Stimulated activated CD8-positive, alpha-beta memory T cell treated with anti-CD3 and anti-CD28 coated beads, Interleukin-4, amount 100 ng/mL, for 48 hours (primary cell): Measurements from ENCODE around the gene IGFN1.

ENCODE experiments used
- DNase-seq: peaks from one replicate; pipeline ENCODE4 v3.0.0-alpha.2; 2020

The IGFN1 gene

DNA sequence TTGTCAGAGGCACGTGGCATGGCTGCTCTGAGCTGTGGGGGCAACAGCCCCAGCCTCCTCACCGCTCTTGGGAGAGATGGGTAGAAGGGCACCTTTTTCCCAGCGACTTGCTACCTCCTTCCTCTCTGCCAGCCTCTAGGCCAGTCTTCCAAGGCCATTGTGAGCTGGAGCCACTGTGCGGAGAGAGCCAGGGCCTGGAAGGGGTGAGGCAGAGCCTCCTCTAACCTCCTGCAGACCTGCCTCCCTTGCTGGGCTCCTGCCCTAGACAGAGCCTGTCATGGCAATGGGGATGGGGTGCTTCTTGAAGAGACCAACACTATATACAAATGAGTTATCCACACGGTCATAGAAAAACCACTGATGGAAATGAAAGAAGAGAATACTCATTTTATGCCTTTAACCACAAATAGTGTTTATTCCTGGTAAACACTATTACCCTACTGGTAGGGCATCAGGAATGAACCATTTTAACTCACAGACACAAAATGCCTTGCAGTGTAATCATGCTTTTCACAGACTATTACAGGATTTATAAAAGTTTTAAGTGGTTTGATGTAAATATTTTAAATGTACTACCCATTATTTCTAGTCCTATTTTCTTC lies 5.0 kb upstream of the IGFN1 start:
- DNase-seq, result no peak

DNA sequence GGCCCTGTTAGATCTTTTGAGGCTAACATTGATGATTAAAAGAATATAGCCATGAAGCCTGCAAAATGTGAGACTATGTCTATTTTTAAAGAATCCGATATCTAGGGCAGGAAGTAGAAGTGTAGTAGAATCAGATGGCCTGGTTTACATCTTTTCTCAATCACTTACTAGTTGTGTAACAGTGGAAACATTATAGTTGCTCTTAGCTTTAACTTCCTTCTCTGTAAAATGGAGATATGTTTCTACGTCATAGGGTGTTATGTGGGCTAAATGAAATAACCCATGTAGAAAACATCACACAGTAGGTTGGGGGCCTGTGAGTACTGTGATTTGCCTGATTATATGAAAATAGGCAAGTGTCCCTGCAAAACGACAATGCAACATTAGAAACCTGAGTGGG lies 4.4 kb upstream of the IGFN1 start:
- DNase-seq, result no peak

DNA sequence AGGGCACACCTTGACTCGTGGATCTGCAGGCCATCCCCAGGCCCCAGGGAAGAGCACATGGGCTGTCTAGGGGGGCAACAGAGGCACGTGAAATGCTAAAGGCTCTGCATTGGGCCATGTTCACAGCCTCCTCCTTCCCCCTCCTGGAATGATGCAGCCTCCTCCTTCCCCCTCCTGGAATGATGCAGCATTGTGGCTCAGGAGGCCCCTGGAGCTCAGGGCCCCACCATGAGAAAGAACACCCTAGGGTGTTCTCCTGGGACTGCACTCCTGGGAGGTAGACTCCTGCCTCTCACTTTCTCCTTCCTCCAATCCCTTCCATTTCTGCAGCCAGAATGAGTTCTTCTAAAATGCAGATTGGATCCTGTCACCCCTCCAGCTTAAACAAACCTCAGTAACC lies 1.5 kb upstream of the IGFN1 start:
- no peak for DNase-seq

DNA sequence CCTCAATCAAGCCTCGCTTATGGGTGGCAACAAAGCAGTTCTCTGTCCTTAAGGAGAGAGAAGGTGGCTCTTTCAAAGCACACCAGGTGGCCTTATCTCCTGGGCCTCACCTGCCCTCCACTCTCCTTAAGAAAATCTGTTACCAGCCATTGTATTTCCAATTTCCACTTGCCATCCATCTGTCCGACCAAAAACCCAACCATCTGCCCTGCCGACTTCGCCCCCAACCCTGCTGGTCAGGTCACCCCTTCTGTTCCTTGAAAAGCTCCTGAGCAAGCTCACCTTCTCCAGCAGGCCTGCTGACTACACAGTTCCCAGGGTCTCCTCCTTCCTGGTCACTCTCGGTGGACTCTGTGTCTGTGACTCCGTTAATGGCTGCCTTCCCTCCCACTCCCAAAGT lies 619 bp upstream of the IGFN1 start:
- DNase-seq, result no peak

DNA sequence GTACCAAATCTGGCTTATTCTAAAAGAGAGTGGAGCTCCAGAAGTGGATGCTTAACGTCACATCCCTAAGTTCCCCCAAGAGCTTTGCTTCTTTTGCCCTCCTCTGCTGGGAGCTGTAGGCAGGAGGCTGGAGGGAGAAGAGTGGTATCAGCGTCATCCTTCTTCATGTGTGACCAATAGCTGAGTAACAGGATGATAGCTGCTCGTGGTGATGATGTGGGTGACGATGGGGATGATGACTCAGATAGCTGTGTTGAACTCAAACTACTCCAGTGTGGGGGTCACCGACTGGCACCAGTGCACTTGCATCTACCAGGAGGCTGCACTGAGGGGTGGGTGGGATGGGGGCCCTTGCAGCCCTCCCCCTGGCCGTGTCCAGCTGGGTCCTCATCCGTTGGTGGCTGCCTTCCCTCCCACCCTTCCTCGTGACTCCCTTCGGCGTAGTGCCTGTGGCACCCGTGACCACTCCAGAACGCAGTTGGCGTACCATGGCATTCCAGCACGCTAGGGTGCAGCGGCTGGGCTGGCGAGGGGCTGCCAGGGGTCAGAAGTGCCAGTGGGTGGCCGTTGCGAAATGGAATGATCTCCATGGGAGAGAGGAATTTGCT lies 1.1 kb downstream of the IGFN1 start:
- peak; percentile 68 for DNase-seq

DNA sequence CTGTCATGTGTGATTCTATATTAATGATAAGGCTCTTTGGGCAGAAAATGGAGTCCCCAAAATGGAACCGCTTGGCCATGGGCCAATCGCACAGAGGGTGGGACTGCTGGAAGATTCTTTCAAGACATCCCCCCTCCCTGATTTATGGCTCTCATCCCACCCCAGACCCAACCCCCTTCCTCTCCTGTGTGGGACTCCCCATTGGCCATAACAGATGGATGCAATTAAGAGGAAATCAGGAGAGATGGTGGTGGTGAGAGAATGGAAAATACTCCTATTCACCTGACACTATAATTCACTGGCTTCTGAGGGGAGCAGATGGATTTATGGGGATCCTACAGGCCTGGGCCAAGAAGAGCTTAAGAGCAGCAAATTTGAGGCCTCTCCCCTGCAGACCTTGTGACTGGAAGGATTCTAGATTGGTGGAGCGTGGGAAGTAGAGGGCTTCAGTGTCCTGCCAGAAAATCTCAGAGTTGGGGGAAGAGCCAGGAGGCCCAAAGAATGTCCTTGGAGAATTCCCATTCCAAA lies 1.7 kb downstream of the IGFN1 start:
- DNase-seq, result no peak

DNA sequence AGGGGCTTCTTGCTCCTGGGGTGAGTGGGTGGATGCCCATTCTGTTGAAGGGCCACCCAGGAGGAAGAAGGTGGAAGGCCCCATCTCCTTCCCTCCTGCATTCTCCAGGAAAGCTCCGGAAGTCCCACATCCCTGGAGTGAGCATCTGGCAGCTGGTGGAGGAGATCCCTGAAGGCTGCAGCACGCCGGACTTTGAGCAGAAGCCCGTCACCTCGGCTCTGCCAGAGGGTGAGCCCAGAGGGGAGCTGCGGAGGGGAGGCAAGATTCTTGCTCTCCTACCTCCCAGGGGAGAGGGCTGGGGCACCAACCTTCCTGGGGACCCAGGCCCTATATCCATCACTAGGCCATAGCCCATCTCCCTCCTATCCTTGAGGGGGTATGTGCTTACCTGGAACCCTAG lies 3.4 kb downstream of the IGFN1 start:
- DNase-seq, result no peak

DNA sequence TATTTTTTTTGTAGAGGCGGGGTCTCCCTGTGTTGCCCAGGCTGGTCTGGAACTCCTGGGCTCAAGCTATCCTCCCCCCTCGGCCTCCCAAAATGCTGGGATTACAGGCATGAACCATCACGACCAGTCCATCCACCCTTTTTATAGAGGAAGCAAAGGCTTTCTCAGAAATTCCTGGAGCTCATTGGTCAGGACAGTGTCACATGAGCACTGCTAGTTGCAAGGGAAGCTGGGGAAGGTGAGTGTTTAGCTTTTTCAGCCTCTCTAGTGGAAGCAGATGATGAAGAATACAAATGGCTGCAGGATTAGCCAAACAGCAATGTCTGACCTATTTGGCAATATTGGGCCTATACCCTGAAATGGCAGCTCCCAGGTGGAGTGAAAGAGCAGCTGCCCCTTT lies 8.0 kb downstream of the IGFN1 start:
- DNase-seq, result no peak

DNA sequence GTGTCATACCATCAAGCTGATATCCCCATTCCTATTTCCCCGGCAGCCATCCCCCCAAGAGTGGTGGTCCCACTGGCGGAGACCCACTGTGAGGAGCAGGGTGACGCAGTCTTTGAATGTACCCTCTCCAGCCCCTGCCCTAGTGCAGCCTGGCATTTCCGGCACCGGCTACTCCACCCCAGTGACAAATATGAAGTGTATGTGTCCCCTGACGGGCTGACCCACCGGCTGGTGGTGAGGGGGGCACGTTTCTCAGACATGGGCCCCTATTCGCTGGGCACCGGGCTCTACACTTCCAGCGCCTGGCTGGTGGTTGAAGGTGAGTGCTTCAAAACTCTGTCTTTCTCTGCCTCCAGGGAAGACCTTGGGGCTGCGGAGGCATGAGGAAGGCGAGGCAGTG lies 14.4 kb downstream of the IGFN1 start:
- DNase-seq, result no peak

DNA sequence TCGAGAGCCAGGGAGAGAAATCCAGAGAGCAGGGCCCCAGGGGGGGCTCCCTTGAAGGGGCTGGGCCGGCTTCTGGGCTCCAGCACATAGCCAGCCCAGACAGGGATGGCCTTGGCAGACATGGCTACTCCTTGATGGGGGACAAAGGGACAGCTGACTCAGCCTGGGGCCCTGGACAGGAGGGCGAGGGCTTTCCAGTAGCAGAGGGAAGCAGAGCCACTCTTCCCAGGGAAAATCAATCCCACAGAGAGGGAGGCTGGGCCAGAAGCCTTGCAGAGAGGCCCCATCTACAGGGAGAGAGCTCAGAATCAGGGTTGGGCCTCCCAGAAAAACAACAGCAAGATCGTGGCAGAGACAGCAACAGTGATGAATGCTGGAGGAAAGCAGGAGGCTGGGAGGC lies 15.6 kb downstream of the IGFN1 start:
- no peak for DNase-seq

DNA sequence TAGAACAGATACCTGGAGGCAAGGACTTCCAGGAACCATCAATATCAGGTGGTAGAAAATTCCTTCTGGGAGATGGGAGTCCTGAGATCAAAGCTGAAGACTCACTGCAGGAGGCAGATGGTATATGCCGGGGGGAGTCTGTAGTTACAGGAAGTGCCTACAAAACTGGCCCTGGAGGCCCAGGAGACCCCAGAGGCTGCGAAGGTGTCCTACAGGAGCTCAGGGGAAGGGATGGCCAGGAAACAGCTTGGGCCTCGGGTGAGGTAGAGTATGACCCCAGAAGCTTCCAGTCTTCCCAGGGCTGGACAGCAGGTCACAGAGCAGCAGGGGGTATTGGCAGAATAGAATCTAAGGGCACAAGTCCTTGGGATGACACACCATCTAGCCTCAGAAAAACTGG lies 16.4 kb downstream of the IGFN1 start:
- no peak for DNase-seq

DNA sequence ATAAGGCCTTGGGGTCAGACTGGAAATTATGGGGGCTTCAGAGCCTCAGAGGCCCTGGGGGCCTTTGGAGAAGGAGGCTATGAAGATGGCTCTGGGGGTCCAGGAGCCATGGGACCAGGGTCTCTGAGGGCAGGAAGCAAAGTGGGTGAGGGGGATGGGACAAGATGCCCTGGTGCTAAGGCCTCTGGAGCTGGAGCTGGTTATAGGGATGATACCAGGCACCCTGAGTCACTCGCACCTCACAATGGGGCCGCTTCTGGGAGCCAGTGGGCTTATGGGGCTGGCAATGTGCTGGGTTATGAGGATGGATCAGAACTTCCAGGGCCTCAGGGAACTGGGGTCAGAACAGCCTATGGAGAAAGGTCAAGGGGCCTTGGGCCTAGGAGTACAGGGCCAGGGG lies 17.6 kb downstream of the IGFN1 start:
- DNase-seq, result no peak

DNA sequence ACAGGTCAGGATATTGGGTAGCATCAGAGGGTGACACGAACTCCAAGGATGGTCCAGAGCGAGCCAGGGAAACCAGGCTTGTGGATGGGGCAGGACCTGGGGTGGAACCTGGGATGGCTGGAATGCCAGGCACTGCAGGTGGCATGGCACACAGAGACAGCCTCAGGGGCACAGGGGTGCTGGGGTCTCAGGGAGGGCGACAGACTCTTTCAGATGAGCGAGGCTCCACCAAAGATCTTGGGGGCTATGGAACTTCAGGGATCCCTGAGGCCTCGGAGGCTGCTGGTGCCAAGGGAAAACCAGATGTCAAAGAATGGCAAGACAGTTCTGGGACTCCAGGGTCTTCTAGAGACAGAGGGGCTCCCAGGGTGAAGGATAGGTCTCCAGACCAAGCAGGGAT lies 21.4 kb downstream of the IGFN1 start:
- no peak for DNase-seq

DNA sequence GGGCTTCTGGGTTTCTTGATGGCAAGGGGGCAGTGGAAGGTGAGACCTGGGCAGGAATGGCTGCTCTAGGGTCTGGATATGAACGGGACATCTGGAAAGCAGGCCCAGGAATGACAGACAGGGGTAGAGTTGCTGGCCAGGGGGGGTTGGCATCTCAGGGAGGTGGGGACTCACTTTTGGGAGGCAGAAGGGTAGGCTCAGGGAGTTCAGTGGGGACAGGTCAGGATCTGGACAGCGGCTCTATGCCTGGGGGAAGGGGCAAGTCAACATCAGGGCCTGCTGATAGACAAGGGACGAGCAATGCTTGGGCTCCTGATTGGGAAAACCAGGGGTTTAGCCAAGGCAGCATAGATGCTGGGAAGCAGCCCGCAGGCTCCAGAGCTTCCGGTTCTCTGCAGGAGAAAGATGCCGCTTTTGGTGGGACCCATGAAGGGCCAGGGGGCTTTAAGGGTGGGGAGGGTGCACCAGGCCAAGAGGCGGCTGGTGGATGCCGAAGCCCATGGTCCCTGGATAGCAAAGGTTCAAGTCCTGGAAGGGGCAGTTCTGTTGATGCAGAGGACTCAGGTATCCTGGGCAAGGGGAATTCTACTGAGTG lies 21.9 kb downstream of the IGFN1 start:
- no peak for DNase-seq

DNA sequence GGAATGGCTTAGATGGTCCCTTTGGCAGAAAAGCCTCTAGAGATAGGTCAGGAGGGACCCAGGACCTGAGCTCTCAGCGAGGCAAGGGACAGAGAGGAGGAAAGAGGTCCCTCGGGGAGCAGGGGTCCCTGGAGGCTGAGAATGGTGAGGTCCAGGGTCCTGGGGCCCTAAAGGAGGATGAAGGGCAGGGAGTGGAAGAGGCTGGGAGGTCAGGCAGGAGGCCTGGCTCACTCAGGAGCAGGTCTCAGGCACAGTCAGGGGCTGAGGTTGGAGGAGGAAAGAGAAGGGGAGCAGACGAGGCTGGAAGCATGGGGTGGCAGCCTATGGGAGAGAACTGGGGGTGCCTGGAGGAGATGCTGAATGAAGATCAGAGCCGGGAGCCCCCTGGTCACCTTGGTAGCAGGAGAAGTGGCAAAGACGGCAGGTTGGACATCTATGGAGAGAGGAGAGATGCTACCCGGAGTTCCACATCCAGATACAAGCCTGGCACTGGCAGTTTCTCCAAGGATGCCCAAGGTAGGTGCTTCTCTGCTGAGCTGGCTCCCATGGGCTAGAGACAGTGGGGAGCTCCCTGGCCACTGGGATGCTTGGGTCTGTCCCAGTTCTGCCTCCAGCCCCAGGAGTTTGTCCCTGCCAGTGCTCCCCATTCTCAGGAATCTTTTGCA lies 22.6 kb downstream of the IGFN1 start:
- DNase-seq, result no peak

DNA sequence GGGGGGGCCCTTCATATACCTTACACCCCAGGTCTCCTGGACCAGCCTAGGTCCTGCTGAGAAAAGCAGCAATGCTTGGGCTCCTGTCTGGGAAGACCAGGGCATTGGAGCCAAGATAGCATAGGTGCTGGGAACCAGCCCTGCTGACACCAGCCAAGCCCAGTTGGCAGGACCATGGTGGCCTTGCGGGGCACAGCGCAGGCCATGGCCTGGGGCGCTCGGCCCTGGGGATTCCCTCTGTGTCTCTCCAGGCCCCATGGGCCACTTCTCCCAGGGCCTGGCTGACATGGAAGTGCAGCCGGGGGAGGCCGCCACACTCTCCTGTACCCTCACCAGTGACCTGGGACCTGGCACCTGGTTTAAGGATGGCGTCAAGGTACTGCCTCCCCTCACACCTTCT lies 23.3 kb downstream of the IGFN1 start:
- DNase-seq, result no peak

DNA sequence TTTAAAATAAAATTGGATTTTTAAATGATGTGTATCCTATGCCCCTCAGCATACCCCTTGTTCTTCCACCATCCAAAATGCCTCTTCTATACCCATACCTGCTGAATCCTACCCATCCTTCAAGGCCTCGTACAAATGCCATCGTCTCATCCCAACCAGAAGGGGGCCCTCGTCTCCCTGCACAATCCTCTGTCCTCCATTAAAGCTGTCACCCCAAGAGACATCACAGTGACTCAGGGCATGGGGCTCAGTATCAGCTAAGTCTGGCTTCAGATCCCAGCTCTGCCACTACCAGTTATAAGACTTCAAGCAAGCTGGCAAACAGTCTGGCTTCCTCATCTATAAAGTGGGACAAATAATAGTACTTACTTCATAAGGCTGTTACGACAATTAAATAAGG lies 23.8 kb downstream of the IGFN1 start:
- no peak for DNase-seq

DNA sequence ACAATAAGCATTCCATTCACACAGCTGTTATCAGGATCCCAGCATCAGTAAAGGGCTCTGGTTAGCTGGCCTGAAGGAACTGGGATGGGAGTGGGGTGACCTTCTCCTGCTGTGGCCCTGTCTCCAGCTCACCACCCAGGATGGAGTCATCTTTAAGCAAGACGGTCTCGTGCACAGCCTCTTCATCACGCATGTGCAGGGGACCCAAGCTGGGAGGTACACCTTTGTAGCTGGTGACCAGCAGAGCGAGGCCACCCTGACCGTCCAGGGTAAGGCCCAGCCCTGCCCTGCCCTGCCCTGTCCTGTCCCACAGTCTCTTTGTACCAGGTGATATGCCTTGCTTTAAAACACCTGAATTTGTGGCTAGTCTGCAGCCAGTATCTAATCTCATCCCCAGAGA lies 24.3 kb downstream of the IGFN1 start:
- no peak for DNase-seq

DNA sequence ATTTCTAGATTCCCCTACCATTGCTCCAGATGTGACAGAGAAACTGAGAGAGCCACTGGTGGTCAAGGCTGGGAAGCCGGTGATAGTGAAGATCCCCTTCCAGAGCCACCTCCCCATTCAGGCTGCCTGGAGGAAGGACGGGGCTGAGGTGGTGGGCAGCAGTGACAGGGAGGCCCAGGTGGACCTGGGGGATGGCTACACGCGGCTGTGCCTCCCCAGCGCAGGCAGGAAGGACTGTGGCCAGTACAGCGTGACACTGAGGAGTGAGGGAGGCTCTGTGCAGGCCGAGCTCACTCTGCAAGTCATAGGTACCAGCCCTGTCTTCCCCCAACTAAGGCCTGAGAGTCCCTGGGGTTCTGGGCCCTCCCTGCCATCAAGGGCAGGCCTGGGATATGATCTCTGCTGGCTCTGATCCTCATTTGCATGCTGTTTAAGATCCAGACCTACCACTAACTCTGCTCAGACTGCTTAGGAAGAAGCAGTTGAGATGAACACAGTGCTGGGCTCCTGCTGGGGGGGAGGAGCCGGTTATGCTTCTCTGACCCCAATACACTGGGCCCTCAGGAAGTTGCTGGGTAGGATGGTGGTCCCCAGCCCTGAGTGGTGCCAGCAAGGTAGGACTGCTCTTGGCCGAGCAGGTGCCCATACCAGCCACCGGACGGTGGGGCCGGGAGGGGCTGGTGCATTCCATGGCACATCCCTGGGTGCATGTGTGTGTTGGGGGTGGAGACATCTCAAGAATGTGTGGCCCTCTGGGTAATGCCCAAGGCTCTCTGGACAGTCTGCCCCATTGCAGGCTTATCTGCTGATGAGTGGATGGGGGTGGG lies 25.1 kb downstream of the IGFN1 start:
- no peak for DNase-seq

DNA sequence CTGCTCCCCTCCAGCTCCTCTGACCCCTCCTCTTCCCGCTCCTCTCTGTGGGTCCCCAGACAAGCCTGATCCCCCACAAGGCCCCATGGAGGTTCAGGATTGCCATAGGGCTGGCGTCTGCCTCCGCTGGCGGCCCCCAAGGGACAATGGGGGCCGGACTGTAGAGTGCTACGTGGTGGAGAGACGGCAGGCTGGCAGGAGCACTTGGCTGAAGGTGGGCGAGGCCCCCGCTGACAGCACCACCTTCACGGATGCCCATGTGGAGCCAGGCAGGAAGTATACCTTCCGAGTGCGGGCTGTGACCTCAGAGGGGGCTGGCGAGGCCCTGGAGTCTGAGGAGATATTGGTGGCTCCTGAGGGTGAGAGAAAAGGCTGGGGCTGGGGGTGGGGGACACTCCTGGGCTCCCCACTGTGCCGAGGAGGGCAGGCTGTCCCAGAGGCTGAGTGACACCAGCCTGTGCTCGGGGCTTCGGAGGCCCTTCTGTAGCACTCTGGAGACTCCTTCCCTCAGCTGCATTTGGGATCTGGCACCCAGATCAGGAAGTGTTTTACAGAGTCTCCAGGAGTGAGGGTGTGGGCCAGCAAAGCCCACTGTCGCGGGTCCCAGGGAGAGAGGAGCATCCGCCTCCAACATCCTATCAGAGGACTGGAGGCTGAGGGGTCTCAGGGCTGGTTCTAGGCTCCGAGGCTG lies 25.9 kb downstream of the IGFN1 start:
- DNase-seq, result peak; percentile 3

DNA sequence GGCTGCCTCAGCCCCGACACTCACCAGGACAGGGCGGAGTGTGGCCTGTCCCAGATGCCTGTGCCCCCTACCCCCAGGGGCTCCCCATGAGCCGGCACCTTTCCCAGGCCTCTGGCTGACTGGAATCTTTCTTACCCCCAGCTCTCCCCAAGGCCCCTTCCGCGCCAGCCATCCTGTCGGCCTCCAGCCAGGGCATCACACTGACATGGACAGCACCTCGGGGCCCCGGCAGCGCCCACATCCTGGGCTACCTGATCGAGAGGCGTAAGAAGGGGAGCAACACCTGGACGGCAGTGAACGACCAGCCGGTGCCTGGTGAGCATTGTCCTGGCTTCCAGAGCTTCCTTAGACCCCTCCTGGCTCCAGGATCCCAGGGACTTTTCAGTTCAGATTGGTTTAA lies 26.5 kb downstream of the IGFN1 start:
- DNase-seq, result peak; percentile 20

DNA sequence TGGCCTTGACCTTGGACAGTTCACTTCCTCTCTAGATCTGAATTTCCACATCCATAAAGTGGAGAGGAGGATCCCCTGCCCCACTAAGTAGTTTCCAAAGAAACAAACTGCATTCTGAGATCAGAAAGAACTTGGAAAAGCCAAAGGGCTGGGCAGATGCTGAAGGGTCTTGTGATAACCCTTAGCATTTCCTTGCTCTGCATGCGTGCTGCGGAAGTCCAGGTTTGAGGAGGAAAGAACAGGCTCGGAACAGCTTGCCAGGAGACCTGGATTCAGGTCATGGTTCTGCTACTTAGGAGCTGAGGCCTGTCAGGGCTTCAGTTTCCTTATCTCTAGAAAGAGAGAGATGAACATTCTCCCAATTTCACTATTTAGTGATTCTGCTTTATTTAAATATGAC lies 27.2 kb downstream of the IGFN1 start:
- DNase-seq, result peak; percentile 11

DNA sequence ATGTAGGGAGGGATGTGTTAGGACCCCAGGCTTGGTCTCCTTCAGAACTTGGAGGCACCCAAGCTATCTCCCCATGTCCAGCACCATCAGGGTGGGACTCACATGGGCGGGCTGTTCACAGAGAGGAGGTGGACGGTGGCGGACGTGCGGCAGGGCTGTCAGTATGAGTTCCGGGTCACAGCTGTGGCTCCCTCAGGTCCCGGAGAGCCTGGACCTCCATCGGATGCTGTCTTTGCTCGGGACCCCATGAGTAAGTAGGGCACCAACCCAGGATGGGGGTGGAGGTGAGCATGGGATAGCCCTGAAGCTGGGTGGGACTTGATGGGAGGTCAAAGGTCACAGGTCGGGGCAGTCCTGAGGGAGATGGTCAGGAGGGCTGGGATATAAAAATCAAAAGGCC lies 27.8 kb downstream of the IGFN1 start:
- DNase-seq, result no peak
